Measurements from ENCODE around the gene HNRNPC.
"Not testable (repeated sequence)": the region's sequence is repeated elsewhere in the genome, so short reads cannot be mapped to it uniquely, and the experiment has no call there.

HNRNPC gene

DNA sequence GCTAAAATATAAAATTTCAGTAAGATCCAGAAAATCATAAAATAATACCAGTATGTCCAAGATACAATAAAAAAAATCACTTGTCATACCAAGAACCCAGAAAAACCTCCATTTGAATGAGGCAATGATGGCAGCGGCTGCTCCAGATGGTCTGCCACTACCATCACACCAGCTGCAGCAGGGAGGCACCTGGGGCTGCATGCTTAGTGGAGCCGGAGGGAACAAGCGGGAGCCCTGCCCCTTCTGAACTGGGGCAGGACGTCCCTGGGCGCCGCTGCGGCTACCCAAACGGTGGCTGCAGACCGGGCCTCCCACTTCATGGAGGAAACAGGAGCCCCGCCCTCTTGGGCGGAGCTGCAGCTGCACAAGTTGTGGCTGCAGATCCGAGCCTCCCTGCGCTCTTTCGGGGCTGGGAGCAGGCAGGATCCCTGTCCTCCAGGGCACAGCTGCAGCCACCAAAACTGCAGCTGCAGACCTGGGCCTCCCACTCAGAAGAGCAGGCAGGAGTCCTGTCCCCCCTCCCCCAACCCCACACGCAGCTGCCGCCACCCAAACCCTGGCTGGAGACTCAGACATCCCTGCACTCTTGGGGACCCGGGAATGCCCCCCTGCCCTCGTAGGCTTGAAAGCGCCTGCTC lies 77.3 kb downstream of the HNRNPC start:
- DNase-seq (ENCODE audit: low spot score): peak; percentile 63

DNA sequence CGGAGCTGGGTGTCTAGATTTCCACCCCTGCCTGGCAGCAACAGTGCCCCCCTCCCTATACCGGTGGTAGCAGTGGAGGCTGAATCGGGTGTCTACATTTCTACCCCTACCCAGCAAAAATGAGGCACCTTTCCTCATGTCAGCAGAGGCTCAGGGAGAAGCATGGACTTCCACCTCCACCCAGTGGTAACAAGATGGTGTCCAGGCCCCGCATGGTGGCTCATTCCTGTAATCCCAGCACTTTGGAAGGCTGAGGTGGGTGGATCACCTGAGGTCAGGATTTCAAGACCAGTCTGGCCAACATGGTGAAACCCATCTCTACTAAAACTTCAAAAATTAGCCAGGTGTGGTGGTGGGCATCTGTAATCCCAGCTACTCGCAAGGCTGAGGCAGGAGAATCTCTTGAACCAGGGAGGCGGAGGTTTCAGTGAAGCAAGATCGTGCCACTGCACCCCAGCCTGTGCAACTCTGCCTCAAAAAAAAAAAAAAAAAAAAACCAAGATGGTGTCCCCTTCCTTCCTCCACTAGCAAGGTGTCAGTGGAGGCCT lies 77.9 kb downstream of the HNRNPC start:
- DNase-seq (ENCODE audit: low spot score): no peak

DNA sequence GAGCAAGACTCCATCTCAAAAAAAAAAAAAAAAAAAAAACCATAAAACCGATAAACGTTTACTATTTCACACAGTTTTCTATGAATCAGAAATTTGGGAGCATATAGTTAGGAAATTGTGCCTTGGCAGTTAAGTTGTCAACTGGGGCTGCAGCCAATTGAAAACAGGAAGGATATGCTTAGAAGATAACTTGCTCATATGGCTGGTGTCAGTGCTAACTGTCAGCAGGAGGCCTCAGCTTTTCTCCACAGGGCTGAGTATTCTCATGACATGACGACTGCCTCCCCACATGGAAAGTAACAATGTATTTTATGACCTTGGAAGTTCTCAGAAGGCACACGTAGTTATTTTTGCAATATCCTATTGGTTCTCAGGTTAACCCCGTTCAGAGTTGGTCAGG lies 83.8 kb downstream of the HNRNPC start:
- DNase-seq (ENCODE audit: low spot score): no peak

DNA sequence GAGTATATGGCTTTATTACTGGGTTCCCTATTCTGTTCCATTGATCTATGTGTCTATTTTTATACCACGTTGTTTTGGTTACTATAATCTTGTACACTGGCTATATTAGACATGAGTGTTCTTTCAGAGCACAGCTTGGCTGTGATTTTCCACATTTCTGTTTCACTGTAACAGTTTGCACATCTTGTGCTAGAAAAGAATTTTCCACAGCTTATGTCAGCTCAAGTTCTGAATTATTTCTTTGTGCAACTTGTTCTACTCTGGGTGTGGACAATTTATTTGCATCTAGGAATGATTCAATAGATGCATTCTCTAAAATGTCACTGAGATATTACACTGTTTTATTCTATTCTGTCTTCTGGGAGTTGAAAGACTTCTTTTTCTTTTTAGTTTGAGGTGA lies 85.0 kb downstream of the HNRNPC start:
- DNase-seq (ENCODE audit: low spot score): no peak

DNA sequence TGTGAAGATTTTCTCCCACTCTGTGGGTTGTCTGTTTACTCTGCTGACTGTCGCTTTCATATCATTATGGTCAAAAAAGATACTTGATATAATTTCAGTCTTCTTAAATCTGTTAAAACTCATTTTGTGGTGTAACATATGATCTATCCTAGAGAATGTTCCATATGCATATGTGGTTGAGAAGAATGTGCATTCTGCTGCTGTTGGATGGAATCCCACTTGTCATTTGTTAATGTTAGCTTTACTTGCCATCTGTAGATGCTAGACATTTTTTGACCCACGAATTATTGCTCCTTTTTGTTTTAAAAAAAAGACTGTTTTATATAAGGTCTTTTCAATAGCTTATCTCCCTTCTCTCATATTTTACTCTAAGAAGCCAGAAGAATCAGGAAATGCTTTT lies 87.1 kb downstream of the HNRNPC start:
- DNase-seq (ENCODE audit: low spot score): no peak

DNA sequence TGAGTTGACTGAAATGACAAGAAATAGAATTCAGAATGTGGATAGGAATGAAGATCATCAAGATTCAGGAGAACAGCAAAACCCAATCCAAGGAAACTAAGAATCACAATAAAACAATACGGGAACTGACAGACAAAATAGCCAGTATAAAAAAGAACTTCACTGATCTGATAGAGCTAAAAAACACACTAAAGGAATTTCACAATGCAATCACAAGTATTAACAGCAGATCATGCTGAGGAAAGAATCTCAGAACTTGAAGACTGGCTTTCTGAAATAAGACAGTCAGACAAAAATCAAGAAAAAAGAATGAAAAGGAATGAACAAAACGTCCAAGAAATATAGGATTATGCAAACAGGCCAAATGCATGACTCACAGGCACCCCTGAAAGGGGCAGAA lies 98.1 kb downstream of the HNRNPC start:
- no peak for DNase-seq (ENCODE audit: low spot score)

DNA sequence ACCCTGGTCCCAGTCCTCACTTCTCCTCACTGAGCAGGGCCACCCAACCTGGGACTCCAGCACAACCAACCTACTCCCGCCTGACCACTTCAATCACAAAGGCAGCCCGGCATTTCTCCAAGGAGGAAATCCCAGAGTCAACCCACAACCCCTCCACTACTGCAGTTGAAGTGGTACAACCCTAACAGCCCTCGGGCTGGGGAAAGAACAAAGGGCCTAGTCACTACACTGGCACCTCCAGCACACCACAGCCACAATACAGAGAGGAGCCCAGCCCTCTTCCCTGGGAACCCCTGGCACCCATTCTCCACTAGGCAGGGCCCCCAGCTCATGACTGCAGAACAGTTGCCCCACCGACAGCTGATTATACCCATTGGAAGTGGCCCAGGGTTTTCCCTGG lies 99.7 kb downstream of the HNRNPC start:
- no peak for DNase-seq (ENCODE audit: low spot score)

DNA sequence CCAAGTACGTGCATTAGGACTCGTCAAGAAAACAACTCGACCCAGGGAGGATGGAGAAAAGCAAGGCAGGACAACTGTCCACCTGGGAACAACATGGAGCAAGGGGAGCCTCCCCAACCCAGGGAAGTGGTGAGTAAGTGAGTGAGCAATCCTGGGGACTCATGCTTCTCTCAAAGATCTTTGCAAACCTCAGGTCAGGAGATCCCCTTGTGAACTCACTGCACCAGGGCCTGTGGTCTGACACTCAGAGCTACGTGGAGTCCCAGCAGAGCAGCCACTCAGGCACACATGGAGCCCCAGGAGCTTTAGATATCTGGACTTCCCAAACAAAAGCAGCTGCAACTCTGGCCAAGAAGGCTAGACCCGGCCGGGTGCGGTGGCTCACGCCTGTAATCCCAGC lies 101.2 kb downstream of the HNRNPC start:
- no peak for DNase-seq (ENCODE audit: low spot score)

DNA sequence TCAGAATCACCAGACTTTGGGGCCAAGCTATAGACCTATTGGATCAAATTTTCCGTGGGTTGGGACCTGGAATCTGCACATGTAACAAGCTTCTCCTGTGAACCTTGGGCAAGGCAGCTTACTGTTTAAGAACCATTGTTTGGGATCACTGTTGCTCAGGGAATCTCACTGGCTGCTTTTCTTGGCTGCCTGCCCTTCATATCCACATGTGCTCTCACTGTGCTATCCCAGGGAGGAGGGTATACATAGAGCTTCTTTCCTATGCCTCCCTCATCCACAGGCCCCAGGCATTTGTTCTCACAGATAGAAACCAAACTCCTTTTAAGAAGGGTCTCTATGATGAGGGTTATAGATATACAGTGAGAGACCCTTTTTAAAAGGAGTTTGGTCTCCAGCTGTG lies 103.6 kb downstream of the HNRNPC start:
- DNase-seq (ENCODE audit: low spot score): not testable (repeated sequence)

DNA sequence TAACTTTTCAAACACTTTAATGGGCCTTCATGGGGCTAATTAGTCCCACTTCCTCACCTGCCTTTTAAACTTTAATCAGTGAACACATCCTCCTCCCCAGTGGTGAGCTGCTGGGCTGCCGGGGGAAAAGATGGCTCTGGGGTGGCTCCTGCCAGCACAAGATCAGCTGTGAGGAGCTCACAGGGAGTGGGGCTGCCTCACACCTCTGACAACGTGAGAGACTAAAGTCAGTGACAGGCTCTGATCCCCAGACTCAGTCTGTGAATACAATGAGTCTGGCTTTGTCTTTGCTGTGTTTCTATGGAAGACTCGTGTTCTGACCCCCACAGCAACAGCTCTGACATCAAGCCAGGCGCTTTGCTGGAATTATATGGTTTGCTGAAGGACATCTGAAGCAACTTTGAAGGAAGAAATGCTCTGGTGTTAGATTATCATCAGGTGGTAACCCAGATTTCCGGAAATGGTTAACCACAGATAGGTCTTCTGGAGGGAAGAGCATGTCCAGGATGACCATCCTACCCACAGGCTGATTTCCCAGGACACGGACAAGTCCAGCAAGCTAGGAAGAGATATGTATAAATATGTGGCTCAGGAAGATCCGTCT lies 104.1 kb downstream of the HNRNPC start:
- DNase-seq (ENCODE audit: low spot score): not testable (repeated sequence)

DNA sequence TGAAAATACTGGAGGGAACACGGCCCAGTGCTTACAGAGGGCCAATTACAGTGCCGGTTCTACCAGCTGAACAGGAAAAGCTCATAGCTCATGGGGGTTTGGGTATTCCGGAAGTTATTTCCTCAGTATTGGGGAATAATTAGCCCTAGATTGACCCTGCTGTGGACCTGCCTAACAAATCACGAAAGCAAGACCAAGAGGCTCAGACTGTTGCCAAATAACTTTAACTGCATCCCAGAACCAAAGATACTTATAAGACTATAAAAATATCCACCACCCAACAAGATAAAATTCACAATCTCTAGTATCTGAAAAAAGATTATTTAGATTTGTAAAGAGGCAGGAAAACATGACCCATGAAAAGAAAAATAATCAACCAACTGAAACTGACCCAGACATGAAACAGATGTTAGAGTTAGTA lies 105.4 kb downstream of the HNRNPC start:
- DNase-seq (ENCODE audit: low spot score): no peak

DNA sequence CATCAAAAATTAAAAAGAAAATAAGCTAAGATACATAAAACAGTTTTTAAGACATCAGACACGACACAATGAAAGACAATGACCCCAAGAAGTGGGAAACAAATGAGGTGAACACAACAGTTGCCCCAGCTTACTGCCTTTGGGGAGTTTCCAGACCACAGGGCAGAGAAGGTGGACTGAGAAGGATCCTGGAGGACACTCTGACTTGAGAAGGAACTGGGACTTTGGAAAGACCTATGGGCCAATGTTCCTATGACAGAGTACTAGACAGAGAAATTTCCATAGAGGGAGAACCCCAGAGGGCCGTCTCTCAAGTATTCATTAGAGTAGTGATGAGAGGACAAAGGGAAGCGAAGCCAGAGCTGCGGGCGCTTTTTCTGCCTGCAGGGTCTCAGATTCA lies 107.2 kb downstream of the HNRNPC start:
- DNase-seq (ENCODE audit: low spot score): no peak

DNA sequence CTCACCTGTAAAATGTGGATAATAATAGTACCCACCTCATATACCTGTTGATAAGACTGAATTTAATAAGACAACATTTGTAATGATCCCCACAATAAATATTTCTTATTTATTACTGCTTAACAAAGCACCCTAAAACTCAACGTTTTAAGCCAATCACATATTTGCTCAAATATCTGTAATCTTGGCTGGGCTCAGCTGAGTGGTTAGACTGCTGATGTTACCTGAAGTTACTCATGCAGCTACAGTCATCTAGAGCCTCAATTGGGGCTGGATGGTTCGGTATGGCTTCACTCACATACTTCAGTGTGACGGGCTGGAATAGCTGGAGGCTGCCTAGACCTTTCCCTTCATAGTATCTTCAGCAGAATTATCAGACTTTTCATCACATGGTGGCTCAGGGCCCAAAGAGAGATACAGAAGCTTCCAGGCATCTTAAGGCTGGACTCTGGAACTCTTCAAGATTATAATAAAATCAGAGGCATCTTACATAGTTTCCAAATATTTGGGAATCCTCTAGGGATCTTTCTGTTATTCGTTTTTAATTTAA lies 109.1 kb downstream of the HNRNPC start:
- DNase-seq (ENCODE audit: low spot score): no peak

Data from CD4-positive, alpha-beta T cell treated with Interleukin-2 at 100 ng/mL for 4 hours (primary cell).